CD4-positive, alpha-beta T cell treated with Interleukin-4 for 4 hours (primary cell): ENCODE results near the gene IKBKE.
A peak's percentile ranks its signal among the peaks of the same experiment; 100 is the strongest.

ENCODE experiments used
- DNase-seq: peaks from one replicate; pipeline ENCODE4 v3.0.0-alpha.2; 2020

The IKBKE gene

DNA sequence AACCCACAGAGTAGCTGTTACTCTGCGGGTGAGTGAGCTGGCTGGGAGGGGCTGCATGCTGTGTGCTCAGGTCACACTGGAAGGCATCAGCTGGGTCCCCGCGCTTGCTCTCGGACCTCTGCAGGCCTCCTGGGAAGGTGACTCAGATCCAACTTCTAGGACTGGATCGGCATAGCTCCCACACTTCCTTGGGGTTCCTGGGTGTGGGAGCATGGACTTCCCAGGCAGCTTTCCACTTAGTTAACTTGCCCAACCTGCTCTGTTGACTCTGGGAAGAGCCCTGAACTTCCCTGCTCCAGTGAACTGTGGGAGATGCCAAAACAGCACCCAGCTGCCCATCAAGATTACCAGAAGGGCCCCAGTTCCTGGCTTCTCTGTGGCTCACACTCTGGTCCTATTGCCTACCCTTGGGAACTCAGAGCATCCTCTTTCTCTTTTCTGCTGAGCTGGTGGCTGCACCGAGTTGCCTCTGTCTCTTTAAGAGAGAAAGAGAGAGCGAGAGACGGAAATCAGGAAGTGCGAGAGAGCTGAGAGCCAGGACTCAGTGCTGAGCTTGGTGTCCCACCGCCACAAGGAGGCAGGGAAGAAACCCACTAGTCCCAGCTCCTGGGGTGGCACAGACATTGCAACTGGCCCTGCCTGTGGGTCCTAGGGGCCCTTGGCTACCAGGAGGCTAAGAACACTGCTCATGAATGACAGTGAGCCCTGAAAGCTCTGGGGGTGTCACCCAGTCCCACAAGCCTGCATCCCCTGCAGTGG lies at the start of gene IKBKE:
IKBKE (plus strand) TSS at position 544 of the 759 bp plus-strand sequence. CDS start 2,752 bp downstream, outside the sequence.
- DNase-seq = peak; percentile 72

DNA sequence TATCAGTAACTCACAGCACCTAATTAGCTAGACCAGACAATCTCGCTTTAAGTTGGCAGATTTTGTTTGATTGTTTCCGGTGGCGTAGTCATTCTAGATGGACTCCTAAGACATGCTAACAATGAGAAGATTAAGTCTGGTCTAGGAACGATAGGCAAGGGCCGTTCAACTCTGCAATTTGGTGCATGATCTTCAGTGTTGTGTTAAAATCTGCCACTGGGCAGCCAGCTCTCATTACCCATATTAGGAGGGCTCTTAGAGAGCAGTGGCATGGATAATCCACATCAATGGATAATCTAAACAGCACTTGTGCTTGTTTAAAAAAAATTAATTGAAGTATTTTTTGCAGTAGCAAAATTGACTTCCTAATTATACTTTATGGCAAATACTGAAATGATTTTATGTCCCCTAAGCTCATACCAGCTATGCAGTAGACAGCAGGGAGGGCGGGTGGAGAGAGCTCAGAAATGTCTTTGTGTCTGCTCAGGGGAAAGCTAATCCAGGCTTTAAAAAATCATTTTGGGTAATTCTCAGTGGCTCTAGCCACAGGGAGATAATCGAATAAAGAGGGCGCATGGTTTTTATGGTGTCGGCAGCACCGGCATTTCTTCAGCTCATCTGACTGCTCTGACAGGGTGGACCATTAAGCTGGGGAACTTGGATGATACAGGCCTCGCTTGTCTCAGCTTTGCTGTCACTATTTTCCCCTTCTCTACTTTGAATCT lies 48.5 kb upstream of the IKBKE start:
- DNase-seq = no peak

DNA sequence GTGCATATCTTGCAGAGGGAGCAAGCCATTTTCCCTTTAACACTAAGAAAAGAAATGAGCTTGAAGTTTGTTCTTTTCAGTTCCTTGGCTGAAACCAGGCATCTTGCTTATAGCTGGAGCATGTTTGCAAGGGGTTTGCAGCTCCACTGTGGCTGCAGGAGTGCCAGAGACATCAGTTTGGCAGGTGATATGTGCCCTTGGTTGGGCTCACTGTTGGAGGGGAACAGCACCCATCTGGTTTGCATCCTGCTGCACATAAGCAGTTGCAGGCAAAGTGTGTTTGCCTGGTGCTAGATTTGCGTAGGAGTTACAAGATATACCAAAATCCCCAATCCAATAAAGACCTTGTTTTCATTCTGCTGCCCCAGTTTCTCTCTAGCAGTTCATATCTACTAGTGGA lies 47.8 kb upstream of the IKBKE start:
- no peak for DNase-seq

DNA sequence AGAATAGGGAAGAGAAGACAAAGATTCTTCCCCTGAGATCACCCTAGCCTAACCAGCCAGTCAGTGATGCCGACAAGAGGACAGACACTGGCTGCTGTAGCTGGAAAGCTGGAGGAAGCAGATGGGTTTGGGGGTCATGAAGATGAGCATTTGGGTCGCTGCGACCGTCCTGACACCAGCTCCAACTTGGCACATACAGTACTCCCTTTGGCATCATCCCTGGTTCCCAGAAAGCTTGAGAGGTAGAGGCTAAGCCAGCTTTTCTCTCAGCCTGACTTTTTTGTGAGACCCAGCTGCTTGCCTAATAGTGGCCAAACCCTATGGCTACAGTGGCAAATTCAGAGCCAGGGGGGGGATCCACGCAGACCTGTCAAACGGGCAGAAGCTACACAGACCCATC lies 43.0 kb upstream of the IKBKE start:
- no peak for DNase-seq

DNA sequence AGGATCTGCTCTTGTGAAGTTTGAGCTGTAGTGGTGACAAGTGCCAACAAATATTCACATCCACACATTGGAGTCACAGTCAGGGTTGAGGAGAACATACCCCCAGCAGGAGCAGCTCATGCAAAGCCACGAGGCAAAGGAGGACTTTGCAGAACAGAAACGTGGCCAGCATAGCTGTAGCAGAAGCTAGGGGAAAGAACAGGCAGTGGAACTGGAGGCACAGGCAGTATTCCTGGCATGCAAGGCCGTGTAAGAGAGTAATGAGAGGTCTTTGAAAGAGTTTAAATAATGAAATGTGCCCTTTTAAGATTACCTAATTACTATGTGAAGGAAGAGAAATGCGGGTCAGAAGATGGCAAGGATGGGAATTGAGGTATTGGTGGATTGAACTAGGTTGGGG lies 40.9 kb upstream of the IKBKE start:
- DNase-seq = no peak

DNA sequence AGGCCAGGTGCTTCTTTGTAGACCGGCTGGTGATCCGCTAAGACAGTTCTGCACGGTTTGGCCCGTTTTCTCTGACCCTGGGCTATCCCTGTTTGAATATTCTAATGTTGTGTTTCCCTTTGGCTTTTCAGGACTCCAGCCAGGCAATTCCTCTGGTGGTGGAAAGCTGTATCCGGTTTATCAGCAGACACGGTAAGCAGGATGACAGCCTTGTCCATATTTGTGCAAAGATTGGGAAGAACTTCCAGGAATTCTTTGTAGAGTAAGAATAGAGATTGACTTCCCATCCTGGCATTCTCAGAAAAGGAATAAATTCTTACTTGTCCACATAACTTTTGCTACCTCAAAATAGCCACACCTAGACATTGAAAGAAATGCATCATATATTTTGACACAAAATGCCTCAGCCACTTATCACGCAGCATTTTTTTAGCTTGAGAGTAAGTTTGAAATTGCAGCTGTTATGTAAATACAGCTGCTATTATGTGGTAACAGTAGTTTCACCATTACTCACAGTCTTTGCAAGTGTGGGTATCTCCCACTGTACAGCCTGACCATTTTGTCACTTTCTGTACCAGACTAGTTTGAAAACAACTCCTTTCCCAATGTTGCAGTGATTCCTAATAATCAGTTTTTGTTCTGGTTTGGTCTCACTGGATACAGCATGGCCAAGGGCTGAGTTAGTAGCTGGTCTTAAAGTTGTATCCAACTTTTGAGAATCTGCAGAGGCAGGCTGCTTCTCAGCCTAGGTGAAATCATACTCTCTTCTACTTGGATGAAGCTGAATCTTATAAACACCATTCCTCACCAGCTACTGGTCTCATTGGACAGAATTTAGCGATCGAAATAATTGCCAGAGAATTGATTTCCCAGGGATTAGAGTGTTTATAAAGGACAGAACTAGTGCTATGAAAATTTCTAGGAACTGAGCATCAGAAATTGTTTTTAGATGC lies 40.0 kb upstream of the IKBKE start:
- no peak for DNase-seq

DNA sequence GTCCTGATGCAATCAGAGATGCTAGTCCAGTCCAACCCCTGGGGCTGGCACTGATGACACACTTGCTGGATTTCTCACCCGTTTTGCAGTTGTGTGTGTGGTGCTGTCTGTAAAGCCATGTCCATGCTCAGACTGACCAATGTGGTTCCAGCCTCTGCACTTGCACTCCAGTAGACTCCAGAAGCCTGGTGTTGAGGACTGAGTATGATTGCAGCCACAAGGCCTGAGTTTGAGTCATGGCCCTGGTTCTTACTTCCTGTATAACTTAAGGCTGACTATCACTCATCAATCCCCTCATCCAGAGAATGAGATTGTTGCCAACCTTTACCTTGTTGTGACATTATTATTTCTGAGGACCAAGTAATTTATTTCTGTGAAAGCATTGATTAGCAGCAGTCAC lies 34.8 kb upstream of the IKBKE start:
- no peak for DNase-seq

DNA sequence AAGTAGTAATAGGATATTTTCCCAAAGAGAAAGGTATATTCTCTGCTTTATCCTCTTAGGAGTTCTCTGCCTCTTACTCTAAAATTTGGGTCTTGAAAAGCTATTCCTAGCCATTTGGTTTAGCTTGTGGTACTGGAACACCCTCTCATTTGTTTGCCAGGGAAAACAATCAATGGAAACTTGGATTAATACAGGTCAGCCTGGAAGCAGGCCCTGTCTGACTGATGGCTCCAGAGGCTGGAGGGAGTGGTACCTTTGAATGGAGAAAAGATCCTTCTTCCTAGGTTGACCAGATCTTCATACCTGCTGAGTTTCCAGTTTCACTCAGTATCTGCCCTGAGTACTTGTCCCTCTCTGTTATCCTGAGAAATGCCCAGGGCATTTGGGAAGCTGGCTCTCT lies 31.7 kb upstream of the IKBKE start:
- no peak for DNase-seq

DNA sequence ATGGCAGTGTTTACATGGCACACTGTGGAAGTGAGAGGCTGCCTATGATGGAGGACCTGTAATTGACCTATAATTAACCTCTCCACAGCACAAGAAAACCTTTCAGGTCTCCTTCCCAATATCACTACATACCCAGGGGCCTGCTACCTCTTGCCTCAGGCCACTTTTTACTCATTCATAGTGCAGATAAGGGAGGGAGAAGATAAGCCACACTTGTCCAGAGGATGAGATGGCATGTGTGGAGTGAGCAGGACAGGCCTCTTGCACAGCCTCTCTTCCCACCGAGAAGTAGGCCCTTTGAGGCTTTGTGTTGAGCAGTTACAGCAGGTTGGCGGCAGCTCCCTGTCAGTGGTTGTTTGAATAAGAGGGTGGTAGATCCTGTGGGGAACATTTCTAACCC lies 31.1 kb upstream of the IKBKE start:
- no peak for DNase-seq

DNA sequence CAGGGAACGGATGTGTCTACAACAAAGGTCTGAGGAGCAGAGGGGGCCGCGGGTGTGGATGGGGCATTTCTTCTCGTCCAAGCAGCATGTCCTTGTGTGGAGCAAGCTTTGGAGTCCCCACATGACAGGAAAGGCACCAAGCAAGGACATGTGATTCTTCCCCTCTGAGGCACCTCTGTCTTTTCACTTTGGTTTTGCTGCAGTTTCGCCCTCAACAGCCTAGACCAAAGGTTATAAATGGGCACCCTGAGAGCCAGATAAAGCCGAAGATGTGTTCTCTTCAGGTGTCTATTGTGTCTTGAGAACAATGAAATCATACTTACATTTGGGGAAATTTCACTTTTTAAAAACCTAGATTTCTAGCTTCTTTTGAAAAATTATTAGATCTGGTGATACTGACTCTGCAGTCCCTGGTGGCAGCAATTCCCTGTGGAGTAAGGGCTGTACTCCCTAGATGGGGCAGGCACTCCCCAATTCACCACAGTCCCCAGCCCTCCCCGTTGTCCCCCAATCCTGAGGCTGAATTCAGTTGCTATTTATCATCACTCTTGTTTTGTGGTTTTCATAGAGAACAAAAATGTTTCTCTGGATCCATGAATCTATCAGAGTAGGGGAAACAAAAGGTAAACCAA lies 28.8 kb upstream of the IKBKE start:
- DNase-seq = no peak

DNA sequence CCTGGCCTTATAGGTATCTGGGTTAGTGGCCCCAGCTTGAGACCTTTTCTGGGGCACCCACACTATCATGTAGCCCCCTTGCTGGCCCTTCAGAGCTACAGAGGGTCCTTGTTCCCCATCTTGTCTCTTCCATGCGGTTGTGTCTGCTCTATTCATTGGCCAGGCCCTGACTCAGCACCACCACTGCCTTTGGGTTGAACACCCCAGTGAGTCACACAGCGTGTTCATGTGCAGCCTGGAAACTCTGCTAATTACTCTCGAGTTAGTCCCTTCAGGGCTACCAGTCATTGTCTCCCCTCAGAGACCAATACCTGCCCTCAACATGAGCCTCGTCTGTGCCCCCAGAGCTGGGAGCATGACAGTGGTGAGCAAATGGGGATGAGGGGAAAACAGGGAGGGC lies 28.2 kb upstream of the IKBKE start:
- no peak for DNase-seq

DNA sequence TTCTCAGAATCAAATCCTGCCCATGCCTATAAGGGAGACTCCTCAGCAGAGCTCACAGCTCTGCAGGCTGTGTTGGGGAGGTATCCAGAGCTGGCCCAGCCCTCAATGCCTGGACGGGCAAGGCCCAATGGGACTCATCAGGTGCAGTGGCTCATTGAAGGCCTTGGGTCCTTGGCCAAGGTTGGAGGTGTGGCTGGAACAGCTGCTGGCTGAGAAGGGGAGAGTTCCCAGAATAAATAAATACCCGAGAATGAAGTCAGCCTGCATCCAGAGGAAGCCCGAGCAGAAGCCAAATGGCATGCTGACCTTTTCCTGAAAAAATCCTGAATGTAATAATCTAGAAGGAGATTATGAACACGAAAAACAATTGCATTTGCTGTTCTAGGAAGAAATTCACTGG lies 25.2 kb upstream of the IKBKE start:
- DNase-seq = no peak

DNA sequence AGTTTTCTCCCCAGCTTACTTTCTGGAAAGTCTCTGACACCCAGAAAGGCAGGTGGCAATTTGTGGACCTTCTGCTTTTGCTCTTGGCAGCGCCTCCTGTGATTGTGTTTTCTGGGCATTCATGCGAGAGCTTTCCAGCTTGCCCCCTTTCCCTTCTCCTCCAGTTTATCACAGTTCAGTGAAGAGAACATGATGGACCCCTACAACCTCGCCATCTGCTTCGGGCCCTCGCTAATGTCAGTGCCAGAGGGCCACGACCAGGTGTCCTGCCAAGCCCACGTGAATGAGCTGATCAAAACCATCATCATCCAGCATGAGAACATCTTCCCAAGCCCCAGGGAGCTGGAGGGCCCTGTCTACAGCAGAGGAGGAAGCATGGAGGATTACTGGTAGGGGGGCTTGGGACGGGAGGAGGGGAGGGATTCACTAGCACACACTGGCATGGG lies 24.3 kb upstream of the IKBKE start:
- DNase-seq = no peak

DNA sequence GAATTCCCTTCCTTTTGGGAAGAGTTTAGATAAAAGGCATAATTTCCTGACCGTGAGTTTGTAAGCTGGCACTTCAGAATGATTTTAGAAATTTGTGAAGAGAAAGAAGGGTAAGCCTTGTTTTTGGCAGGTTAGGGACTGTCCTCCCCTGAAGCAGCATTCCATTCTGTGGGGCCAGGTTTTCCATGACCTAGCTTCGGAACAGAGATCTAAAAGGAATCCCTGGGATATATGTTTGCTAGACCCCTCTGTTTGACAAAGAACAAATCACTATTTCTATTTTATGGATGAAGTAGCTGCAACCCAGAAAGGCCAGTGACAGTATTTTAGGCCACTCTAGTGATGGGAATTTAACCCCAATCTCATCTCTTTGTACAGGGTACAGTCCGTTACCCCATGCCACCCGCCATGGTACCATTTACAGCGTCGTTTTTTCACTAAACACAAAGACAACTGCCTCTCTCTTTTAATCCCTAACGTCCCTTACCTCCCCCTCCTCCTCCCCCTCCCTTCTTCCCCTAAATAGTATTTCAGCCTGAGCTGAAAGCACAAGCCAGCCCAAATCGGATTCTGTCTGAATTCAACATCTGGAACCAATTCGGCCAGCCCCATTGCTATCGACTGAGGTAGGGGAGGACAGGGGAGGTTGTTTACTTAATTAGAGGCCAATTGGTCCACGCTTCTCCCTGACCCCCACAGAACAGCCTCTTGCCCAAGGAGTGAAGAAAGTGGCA lies 23.4 kb upstream of the IKBKE start:
- DNase-seq = no peak

DNA sequence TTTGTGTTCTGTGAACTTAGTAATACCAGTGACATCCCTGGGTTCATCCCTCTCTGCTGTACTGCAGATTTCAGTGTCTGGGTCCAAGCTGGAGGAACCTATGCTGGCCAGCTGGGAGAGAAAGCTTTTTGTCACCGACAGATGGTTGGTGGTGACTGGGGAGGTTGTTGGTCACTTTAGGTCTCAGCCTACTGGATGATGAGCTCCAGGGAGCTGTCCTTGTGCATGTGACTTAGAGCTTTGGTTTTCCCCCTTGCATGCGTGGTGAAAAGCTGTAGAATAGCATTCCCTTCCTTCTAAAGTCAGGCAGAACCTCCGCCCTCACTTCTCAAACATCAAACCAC lies 22.9 kb upstream of the IKBKE start:
- no peak for DNase-seq

DNA sequence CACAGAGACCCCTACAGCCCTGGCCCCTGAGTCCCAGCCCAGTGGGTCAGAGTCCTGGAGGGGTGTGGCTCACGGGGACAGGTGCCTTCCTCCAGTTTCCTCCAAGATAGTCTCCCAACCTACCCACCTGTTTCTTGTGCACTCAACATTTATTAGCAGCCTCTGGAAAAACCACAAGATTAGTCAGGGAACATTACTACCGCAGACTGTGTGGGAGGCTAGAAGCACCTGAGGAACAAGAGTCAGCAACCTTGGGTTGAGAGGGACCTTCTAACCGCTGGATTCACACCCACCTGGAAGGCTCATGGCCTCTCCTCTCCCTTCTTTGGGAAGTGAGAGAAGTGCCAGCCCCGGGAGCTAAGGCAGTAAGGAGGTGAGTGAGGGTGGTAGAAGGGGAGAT lies 22.5 kb upstream of the IKBKE start:
- DNase-seq = no peak

DNA sequence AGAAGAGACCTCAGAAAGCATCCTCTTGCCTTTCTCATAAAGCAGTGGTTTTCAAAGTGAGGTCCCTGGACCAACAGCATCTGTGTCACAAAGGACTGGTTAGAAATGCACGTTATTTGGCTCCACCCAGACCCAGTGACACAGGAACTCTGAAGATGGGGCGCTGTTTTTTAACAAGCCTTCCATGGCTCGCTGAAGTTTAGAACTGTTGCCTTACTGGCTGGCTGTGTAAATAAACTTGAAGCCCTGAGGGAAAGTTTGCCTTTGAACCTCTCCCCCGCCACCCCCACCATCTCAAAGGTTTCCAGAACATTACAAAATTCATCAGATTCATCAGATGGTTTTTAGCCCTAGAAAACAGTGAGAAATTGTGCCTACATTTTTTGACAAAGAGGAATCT lies 21.8 kb upstream of the IKBKE start:
- DNase-seq = no peak

DNA sequence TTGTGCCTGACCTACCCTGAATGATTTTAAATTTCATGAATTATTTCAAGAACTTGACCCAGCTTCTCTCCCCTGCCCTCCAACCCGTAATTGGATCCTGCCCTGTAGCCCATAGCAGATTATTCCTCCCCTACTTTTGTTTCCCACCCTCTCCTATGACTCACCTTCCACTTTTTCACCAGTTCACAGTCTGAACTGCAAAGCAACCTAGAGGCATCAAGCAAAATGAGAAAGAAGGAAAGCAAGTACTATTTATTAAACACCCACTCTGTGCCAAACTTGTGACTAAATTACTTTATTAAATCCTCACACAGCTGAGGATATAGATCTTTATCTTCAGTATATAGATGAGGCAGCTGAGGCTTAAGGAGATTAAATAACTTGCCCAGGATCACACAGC lies 20.7 kb upstream of the IKBKE start:
- no peak for DNase-seq

DNA sequence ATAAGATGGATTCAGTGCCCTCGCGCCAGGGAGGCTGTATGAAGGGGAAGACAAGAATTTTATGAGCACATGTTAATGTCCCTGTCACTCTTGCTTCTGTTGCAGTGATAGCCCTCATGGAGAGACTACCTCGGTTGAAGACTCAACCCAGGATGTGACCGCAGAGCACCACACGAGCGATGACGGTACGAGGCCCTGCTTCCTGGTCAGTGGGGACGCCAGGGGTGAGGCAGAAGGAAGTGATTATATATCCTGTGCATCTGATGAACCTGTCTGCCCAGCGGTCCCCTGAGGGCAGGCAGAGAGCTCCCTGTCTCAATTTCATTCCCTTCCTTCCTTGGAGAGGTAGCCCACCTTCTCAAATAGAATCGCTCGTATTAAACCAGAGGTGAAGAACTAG lies 20.0 kb upstream of the IKBKE start:
- DNase-seq = no peak

DNA sequence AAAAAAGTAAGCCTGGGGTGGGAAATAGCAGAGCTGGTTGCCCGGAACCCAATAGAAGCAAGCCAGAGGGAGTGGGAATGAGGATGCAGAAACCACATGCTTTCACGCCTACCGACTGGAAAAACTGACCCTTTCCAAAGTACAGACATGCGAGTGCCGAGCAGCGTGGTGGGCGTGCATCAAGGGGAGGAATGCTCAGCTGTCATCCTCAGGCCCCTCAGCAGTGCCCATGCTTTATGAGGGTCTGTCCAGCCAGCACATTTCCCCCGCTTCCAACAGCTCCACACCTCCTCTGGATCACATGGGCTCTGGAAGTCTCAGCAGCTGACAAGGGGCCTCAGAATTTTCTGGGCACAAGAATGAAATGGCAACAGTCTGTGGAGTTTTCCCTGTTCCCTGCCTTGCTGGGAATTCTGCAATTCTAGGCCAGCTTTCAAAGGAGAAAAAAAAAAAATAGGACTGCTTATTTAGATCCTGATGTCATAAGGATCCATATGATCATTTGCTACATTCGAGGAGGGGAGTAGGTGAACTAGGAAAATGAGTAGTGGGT lies 19.1 kb upstream of the IKBKE start:
- no peak for DNase-seq

DNA sequence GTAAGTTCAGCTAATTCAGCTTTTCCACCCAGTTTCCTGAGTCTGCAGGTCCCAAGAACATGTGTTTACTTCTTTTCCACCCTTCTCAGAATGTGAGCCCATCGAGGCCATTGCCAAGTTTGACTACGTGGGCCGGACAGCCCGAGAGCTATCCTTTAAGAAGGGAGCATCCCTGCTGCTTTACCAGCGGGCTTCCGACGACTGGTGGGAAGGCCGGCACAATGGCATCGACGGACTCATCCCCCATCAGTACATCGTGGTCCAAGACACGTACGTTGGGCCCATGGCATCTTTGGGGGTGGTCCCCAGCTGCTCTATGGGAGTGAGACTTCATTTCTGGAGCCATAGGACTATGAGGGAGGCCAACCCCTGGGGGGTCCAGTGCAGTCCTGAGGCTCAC lies 17.2 kb upstream of the IKBKE start:
- DNase-seq = no peak

DNA sequence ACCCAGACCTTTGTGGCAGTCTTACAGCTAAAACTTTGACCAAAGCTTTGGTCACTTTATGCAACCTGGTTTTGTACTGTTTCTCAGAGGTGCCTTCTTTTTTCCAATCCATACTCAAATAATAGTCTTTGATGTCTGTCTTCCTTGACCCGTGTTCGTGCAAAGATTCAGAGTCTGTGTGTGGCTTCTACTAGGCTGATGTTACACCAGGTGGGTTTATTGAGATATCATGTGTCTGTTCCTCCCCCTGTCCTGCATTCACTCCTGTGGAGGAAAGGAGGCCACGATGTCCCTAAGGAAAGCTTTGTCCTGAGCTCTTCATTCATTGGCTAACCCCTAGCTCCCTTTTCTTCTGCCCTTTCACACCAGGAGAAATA lies 15.0 kb upstream of the IKBKE start:
- no peak for DNase-seq
